GM12878 (cell line): ENCODE measurements around the gene CXCL14. TPM values are rescaled to one million over a fixed set of nuclear protein-coding genes. Genes with fewer than 3 reads are reported as not detected.

Experiments used
- ATAC-seq: fragments of 200-7000 bp; cut with Tn5 transposase; 3 replicates; pipeline ENCODE4 v1.9.1; 2020; ENCODE audit warnings: mild to moderate bottlenecking, moderate library complexity
- BruUV-seq: library from RNA; stranded (reverse); fragments of 400-500 nt; replicated peaks from 2 replicates; lab custom pipeline; 2021; lab: Mats Ljungman, UMichigan
- CTCF ChIA-PET: fragments of 300-600 bp; sonication (Branson Sonifier 250); formaldehyde crosslinking; extraction: SDS; loops from one replicate; lab custom pipeline; 2021; ENCODE audit warnings: inconsistent platforms; lab: Yijun Ruan, JAX
- POLR2A ChIA-PET: fragments of 350-600 bp; formaldehyde crosslinking; extraction: SDS; loops from one replicate; lab custom pipeline; 2021; ENCODE audit warnings: inconsistent platforms; lab: Charles Lee
- RAD21 ChIA-PET: fragments of 300-600 bp; sonication (Branson Sonifier 250); formaldehyde crosslinking; loops from one replicate; lab custom pipeline; 2023; ENCODE audit warnings: antibody characterized with exemption; ENCODE audit not compliant: unreplicated experiment; lab: Charles Lee
- SMC1A ChIA-PET: fragments of 300-600 bp; sonication (Branson Sonifier 250); formaldehyde crosslinking; loops from one replicate; lab custom pipeline; 2023; ENCODE audit not compliant: unreplicated experiment, uncharacterized antibody; lab: Charles Lee
- DNase-seq: peaks from one replicate; pipeline ENCODE4 v3.0.0-alpha.2; 2011; ENCODE audit warnings: low read depth, low spot score
- FAIRE-seq: peaks from 3 replicates; lab custom pipeline; 2011; peaks lifted over from hg19 to GRCh38; lab: Jason Lieb, UNC
- H2AFZ ChIP-seq: 2 replicates; pipeline ENCODE4 v1.6.0; 2011; ENCODE audit warnings: low read depth, low read length, control low read depth; ENCODE audit not compliant: control insufficient read depth
- H3K27ac ChIP-seq: 2 replicates; pipeline ENCODE4 v1.5.1; 2011; ENCODE audit warnings: control low read depth; ENCODE audit not compliant: control insufficient read depth, insufficient read depth
- H3K27me3 ChIP-seq, 2 experiments: replicated peaks in 1 of 2; 2 replicates each; pipeline versions ENCODE4 v1.6.0 to v1.6.1; 2011; ENCODE audit warnings: low read length in 1 of 2; ENCODE audit not compliant: control insufficient read depth in 2 of 2, insufficient read depth in 2 of 2
- H3K36me3 ChIP-seq, 2 experiments: 2 replicates each; pipeline ENCODE4 v1.5.1; 2011; ENCODE audit warnings: low read length in 1 of 2; ENCODE audit not compliant: control insufficient read depth in 2 of 2, insufficient read depth in 2 of 2
- H3K4me1 ChIP-seq: 2 replicates; pipeline ENCODE4 v1.6.1; 2011; ENCODE audit warnings: mild to moderate bottlenecking, low read length, moderate library complexity, mixed read lengths; ENCODE audit not compliant: control insufficient read depth, insufficient read depth
- H3K4me2 ChIP-seq: 2 replicates; pipeline ENCODE4 v1.6.0; 2011; ENCODE audit warnings: control low read depth; ENCODE audit not compliant: control insufficient read depth, insufficient read depth
- H3K4me3 ChIP-seq: fragments of 200-600 bp; sonication (generic); 2 replicates; pipeline ENCODE4 v1.5.1; 2016
- H3K79me2 ChIP-seq: 2 replicates; pipeline ENCODE4 v1.6.0; 2011; ENCODE audit warnings: low read length; ENCODE audit not compliant: control insufficient read depth, insufficient read depth
- H3K9ac ChIP-seq: 2 replicates; pipeline ENCODE4 v1.8.0; 2011; ENCODE audit warnings: low read length, control low read depth, mixed read lengths; ENCODE audit not compliant: control insufficient read depth, insufficient read depth
- H3K9me3 ChIP-seq: replicated peaks from 3 replicates; pipeline ENCODE4 v1.5.1; 2011; ENCODE audit warnings: mild to moderate bottlenecking, low read length; ENCODE audit not compliant: control insufficient read depth, insufficient read depth
- H4K20me1 ChIP-seq: 2 replicates; pipeline ENCODE4 v1.6.0; 2011; ENCODE audit not compliant: control insufficient read depth, insufficient read depth
- EP300 ChIP-seq, 2 experiments: fragments of 150-350 bp in 1 of 2; IDR thresholded peaks; 2 replicates each; pipeline ENCODE4 v1.6.1; 2011 to 2012; ENCODE audit warnings: low read depth in 2 of 2, low read length in 2 of 2, borderline replicate concordance in 1 of 2, improper control_type of control experiment in 1 of 2, inconsistent platforms in 1 of 2; ENCODE audit not compliant: control insufficient read depth in 1 of 2
- MYB ChIP-seq: fragments of 150-350 bp; IDR thresholded peaks from 2 replicates; pipeline ENCODE4 v1.6.1; 2014; ENCODE audit warnings: mild to moderate bottlenecking, low read depth, low read length, borderline replicate concordance
- RELB ChIP-seq: fragments of 450-650 bp; IDR thresholded peaks from 2 replicates; pipeline ENCODE4 v1.6.1; 2017; ENCODE audit warnings: low read depth, mild to moderate bottlenecking, moderate library complexity
- SMARCA5 ChIP-seq: fragments of 450-650 bp; IDR thresholded peaks from 2 replicates; pipeline ENCODE4 v1.6.1; 2017; ENCODE audit warnings: mild to moderate bottlenecking
- TBL1XR1 ChIP-seq: IDR thresholded peaks from 2 replicates; pipeline ENCODE4 v1.6.1; 2012; ENCODE audit warnings: low read depth, low read length, improper control_type of control experiment
- WGBS: methylation state at CpG from one replicate; pipeline ENCODE4 v1.1.6; 2016; ENCODE audit warnings: low lambda C conversion rate; ENCODE audit not compliant: insufficient replicate concordance, insufficient coverage; ENCODE audit errors: missing lambda C conversion rate; 5-methylcytosine and 5-hydroxymethylcytosine counted together
- in situ Hi-C: fragments of 300-500 bp; cut with MboI; formaldehyde crosslinking; loops from 9 replicates; pipeline ENCODE4 v1.14.3; 2018; ENCODE audit warnings: mixed read lengths
- intact Hi-C: fragments of 100-400 bp; cut with micrococcal nuclease; formaldehyde crosslinking; loops from one replicate; pipeline ENCODE4 v1.14.2; 2022; ENCODE audit not compliant: unreplicated experiment
- polyA plus RNA-seq, 11 experiments: library from polyadenylated mRNA; depleted of rRNA in 4 of 11; unstranded in 6 of 11; stranded (reverse) in 5 of 11; fragments of >200 nt; fragmentation: Nextera tagmentation in 4 of 11; fragmentation: Illumina TruSeq in 1 of 11; extraction: Ambion mirVana in 4 of 11; extraction: Trizol in 1 of 11; gene quantifications; 1 replicate in 1 of 11; 2 replicates in 10 of 11; pipeline versions ENCODE4 v1.2.1 to v1.2.3, GENCODE V29; 2011 to 2016; ENCODE audit warnings: inconsistent platforms in 2 of 11, missing spikeins in 2 of 11, low read depth in 1 of 11
- total RNA-seq, 4 experiments: library from RNA; depleted of rRNA in 3 of 4; stranded (reverse); fragments of >200 nt in 3 of 4; fragmentation: Illumina TruSeq in 1 of 4; extraction: Trizol in 1 of 4; gene quantifications; 2 replicates each; pipeline versions ENCODE4 v1.2.1 to v1.2.3, GENCODE V29; 2013 to 2021

Gene CXCL14
- total and polyA plus RNA-seq, 10 of the 15 experiments (the other 5 are each of a cell fraction or from before 2014, with no cell fraction given): 0.05 TPM; not detected in 9

DNA sequence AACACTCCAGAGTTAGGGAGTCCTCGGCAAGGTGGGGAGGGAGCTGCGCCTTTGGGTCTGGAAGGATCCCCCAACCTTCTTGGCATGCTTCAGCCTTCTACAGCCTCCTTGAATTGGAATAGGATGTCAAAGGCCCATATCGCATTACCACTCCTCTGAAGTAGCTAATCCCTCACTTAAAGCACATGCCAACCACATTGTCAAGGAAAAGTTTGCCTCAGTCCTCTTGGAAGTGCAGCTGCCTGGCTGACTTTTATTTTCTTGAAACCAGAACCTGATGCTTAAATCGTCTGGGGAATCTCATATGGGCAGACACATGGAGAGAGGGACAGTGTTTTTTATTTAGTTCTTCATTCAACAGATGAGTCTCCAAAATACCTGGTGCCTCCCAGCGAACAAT, 14.5 kb downstream of the CXCL14 start:
- RAD21 ChIA-PET: no interaction called here
- BruUV-seq: no TSS peak

More for the DNA sequence above, 14.5 kb downstream of the CXCL14 start:
- ChIA-PET CTCF (interaction anchor here (1.6 to 10.2 kb wide), 5 partner anchors 12 to 266 kb away, joined by 5 to 203 read pairs (median 68); no protein-coding TSS in a partner anchor), SMC1A (interaction anchor here (1.0 to 3.1 kb wide), 3 partner anchors 12 to 107 kb away, joined by 3 to 18 read pairs (median 14); no protein-coding TSS in a partner anchor), POLR2A (no interaction called here)
- H3K36me3 ChIP-seq: no peaks in the 10 kb centered on the region
- H3K4me2 ChIP-seq: no peak overlapping the region
- no peak for FAIRE-seq
- H3K4me3 ChIP-seq: no peak overlapping the region
- no peak overlapping the region for H3K27ac ChIP-seq
- no peak overlapping the region for H3K9ac ChIP-seq
- no peaks in the 10 kb centered on the region for H4K20me1 ChIP-seq
- no peaks in the 10 kb centered on the region for H3K79me2 ChIP-seq
- no peaks in the 10 kb centered on the region for H3K4me1 ChIP-seq
- no peak overlapping the region for H2AFZ ChIP-seq
- DNase-seq: no peak
- in situ Hi-C loops: no loop called here
- 37% methylated on average over 5 of the region's 5 CpGs for WGBS
- intact Hi-C loops: no loop called here
- no peak for ATAC-seq
- no peak for TF ChIP-seq TBL1XR1
- no peak for TF ChIP-seq RELB
- TF ChIP-seq MYB: no peak
- TF ChIP-seq EP300 (IDR thresholded peaks at IDR 0.05; ENCODE audit: borderline replicate concordance in 1 of 2, control insufficient read depth in 1 of 2, low read depth in 2 of 2, low read length in 2 of 2): no peak
- TF ChIP-seq SMARCA5: no peak
- H3K9me3 ChIP-seq: no peaks in the 10 kb centered on the region
- peaks cover under 1 to 3% of the 10 kb centered on the region in 2 experiments; a peak in 3 of 4 replicates for H3K27me3 ChIP-seq
